UCSD-AML1 (cell line): ENCODE data around the gene CHI3L2.

Experiments used
- DNase-seq: peaks from one replicate; lab custom pipeline; 2025; ENCODE audit not compliant: unreplicated experiment; lab: John Stamatoyannopoulos, UW

The CHI3L2 gene

DNA sequence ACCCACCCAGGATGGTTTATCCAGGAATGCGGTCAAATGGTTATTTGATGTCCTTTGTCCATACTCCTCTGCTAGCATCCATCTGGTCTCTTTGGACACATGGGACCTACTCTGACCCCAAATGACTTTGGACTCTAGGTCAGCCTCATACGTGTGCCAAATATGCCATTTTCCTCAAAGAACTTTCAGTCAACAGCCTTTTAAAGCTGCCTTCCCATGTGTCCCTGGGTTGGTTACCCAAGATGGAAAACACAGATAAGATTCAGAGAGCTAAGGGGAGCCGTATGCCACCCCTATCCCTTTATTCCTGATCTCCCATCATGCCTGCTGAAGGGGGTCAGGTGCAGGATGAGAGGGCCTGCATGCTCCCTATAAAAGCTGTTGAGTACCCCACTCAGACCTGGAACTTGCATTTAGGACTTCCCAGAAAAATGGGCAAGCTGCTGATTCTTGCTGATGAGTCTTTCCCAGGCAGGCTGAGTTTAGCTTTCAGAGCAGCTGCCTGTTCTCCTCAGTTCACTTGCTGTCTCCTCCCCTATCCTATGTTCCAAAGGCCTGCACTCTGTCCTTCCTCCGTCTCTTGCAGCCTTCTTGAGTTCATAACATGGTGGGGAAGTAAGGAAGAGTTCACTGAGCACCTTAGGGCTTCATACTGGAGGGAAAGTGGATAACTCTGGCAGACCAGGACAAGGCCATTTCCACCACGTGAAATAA is 19.8 kb downstream of the CHI3L2 start:
- no peak for DNase-seq

GRCh38 chr1:111249960-111250359 is 22.4 kb downstream of the CHI3L2 start:
- no peak for DNase-seq

DNA sequence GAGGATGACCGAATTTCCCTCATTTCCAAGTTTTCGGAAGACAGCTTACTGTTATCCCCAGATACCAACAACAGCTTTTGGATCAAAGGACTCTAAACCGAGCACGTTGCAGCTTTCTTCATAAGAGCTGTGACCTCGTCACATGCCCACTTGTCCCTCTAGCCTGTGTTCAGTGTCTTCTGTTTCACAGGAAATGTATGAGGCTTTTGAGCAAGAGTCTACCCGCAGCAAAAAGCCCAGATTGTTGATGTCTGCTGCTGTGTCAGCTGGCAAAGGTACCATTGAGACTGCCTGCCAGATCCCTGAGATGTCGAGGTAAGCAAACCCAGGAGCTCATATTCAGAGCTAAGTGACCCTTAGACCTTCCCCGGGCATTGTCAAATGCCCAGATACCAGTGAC is 24.1 kb downstream of the CHI3L2 start:
- DNase-seq = no peak

DNA sequence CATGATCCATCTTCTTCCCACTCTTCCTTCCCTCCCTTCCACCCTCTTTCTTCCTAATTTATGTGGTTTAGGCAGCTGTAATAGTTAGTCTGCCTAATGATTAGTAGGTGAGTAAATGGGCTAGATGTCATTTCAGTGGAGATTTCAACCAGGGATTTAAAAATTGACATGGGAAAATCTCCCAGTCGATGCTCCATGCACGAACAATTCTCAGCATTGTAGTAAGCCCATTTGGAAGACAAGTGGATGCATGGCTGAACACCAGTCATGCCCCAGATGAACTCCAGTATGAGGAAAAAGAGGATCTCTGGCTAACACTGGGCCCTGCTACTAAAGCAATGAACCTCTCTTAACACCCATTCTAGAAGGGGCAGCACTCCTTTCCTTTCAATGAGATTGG is 25.3 kb downstream of the CHI3L2 start:
- DNase-seq = no peak

- no peak for DNase-seq
These were observed 26.4 kb downstream of the CHI3L2 start for GRCh38 chr1:111253876-111254275.

DNA sequence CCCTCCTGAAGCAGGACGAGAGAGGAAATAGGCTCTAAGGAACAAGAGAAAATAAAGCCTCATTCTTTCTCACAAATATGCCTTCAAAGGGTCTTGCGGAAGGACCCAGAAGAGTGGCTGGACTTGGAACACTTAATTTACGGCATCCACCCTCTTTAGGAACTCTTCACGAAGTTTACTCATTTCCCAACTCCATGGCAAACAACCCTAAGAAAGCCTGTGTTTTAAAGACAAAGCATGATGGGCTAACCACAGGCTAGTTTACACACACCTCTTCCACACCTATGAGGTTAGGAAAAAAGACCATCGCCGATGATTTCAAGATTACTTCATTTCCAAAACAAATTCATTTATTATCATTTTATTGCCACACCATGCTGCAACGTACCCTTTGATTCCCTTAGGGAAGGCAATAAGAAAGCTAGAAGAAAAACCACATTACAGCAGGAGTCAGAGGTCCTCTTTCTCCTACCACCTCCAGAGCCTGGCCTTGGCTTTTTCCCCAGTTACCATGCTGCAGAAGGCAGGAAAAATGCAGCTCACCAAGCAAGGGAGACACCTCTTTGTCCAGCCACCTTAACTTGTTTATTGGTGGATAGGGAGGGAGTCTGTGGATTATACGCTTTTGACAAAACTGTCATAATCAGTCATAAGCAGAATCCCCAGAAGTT is 29.6 kb downstream of the CHI3L2 start:
- DNase-seq = no peak

GRCh38 chr1:111267801-111268508 is 40.4 kb downstream of the CHI3L2 start:
- no peak for DNase-seq

DNA sequence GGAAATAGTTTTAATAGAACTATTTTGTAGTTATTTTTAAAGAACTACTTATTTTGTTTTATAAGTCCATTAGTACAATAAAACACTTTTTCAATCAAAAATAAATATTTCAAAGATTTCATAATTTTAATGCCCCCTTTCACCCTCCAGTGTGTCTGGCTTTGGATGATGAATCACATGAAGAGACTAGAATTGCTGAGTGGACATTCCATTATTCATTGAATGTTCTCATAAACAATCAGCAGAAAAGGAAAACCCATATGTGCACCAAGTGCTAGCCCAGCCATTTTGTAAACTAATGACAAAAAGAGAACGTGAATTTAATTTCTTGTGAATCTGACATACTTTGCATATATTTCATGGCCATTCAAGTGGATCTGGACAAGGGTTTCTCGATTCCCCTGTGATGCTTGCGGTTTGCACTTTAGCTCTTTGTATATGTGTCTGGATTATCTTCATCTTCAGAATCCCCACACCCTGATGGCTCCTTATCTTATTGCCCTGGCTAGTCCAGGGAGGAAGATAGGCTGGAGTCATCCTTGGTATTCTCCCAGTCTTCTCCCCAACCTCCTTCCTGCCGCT is 42.4 kb downstream of the CHI3L2 start:
- no peak for DNase-seq

DNA sequence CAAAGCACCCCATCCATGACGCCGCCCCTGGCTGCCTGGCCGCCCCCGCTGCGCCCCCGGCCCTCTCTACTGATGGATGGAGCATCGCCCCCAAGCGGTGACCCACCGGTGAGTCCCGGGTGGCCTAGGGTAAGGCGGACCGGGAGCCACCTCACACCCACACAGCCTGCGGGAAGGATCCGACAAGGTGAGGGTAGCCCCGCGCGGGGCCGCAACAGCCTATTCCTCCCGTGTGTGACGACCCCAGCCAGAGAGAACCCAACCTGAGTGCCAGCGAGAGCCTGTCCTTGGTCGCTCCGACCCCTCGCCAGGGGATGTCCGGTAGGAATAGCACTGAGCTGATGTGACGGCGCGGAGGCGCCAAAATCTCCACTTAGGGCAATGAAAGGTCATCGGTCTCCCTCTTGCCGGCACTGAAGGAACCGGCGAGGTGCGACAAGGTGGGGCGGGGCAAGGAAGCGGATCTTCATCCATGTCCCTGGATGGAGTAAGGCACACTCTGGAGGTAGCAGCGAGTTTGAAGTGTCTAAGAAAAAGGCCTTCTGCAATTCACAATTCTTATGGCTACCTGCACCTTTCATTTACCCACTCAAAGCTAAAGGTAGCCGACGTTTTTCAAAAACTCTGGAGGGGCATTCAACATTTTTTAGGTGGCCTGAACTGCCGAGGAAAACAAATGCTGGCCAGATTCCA is 43.4 kb downstream of the CHI3L2 start:
- no peak for DNase-seq

- no peak for DNase-seq
These were observed 43.9 kb downstream of the CHI3L2 start for GRCh38 chr1:111271464-111271801.

DNA sequence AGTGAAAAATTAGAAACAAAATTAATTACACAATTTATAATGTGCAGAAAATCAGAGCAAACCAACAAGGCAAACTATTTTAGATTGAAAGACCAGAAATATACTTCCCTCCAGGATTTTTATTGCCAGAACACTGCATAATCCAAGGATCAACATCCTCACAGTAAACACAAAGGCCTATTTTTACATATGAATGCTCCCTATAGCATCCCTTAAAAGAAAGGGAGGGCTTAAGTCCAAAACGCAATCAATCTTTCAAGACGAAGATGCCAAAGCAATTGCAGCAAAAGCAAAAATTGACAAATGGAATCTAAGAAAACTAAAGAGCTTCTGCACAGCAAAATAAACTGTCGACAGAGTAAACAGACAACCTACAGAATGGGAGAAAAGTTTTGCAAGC is 44.6 kb downstream of the CHI3L2 start:
- no peak for DNase-seq

GRCh38 chr1:111274653-111275052 is 47.1 kb downstream of the CHI3L2 start:
- no peak for DNase-seq

DNA sequence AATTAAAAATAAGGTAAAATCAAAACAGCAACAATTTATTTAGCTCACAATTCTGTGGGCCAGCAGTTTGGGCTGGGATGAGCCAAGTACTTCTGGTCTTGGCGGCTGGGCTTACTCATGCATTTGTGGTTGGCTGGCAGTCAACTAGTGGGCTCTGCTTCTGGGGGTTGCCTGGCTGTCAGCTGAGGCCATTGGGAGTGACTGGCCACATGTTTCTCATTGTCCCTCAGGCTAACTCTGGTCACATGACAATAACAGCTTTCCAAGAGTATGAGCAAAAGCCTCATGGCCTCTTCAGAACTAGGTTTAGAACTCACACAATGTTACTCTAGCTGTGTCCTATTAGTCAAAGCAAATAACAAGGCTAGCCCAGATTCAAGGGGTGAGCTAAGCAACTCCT is 47.6 kb downstream of the CHI3L2 start:
- no peak for DNase-seq

- DNase-seq = no peak
These were observed 48.4 kb downstream of the CHI3L2 start for GRCh38 chr1:111275780-111276433.

- DNase-seq = no peak
These were observed 51.6 kb downstream of the CHI3L2 start for GRCh38 chr1:111279144-111279543.

DNA sequence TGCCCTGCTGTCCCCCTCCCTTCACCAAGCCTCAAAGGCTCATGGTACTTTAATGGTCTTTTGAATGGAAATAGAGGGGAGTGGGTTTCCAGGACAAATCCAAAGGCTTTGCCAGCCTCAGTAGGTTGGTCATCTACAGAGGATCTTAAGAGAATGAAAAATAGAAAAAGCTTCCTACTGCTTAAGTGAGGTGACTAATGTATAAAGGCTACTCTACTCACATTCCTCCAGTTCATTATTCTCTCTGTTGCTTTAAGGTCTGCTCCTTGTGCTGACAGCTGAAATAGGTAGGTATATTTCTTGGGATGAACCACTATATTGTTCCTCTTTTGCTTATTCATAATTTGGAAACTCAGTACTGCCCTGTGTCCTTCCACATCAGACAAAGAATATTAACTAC is 52.8 kb downstream of the CHI3L2 start:
- no peak for DNase-seq

DNA sequence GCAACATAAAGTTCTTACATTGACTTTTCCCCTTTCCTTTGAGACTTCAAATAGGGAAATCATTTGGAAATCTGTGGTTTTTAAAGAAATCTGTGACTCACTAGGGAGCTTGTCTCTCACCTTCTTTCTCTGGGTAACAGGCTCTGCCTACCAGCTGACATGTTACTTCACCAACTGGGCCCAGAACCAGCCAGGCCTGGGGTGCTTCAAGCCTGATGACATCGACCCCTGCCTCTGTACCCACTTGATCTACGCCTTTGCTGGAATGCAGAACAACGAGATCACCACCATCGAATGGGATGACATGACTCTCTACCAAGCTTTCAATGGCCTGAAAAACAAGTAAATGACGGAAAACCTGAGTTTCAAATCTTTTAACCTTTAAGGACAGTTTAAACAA is 53.9 kb downstream of the CHI3L2 start:
- DNase-seq = no peak

- no peak for DNase-seq
These were observed 56.3 kb downstream of the CHI3L2 start for GRCh38 chr1:111283838-111284237.

DNA sequence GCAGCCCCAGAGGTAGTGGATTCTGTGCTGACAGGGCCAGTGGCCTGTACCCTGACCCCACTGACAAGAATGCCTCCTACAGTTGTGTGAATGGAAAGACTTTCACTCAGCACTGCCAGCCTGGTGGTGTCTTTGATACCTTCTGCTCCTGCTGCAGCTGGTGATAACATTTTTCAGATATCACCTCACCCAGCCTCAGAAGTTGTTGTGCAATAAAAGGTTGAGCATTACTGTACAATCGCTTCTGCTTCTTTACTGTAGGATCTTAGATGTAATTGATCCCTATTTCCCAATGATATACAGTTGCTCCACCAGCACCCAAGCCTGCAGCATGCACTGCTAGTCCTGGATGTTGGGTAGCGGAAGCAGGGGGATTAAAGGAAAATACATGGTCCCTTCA is 58.4 kb downstream of the CHI3L2 start:
- no peak for DNase-seq

GRCh38 chr1:111286912-111287311 is 59.4 kb downstream of the CHI3L2 start:
- no peak for DNase-seq

DNA sequence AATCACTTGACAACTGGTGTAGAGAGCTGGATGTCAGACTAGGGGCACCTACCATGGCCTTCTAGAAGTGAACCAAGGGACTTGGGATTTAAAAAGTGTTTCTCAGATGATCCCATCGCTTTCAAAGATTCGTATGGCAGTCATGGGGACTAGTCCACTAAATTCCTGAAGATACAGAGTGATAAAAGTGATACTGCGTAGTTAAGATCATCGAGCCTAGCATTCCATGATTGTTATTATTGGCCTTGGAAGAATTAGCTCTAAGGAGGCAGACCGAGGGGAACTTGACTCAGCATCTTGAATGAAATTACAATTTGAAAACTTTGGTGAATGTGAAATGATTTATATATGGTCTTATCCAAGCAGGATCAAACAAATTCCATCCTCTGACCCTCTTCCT is 61.9 kb downstream of the CHI3L2 start:
- DNase-seq = no peak
